ENCODE data around the gene EPHA2. TPM values are rescaled to one million over a fixed set of nuclear protein-coding genes. Genes with fewer than 3 reads are reported as not detected.

Gene EPHA2
- total and polyA plus RNA-seq, 2 donors (not counting 3 experiments of a cell fraction or from before 2014, with no cell fraction given) = 141 to 147 TPM

DNA sequence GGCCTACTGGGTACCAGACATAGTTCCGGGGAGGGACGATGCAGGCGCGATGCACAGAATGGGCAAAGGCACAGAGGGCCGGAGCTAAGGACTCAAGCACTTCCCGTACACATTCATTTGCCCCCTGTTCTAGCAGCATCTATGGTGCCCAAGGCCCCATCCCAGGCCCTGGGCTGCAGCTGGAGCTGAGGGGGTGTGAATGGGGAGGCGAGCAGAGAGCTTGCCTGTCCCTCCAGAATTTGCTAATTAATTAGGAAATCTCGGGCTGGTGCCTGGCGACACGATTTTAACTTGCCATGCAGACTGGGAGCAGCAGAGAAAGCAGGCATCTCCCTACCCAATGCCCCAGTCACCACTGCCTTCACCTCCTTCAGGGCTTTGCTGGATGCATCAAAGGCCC, 35.9 kb downstream of the EPHA2 start:
- no peak overlapping the region for H3K4me2 ChIP-seq (ENCODE audit: insufficient read depth, low read length)
- FAIRE-seq = no peak
- H3K27me3 ChIP-seq (ENCODE audit: control insufficient read depth in 2 of 2, insufficient read depth in 2 of 2, low read length in 2 of 2) = no peaks in the 10 kb centered on the region
- POLR2A ChIA-PET = no interaction called here
- peaks cover 10 to 22% of the 10 kb centered on the region in 2 experiments for H3K36me3 ChIP-seq (ENCODE audit: control insufficient read depth in 2 of 2, extremely low read depth in 1 of 2, insufficient read depth in 2 of 2, low read length in 2 of 2)
- H3K9me3 ChIP-seq (replicated peaks; ENCODE audit: control insufficient read depth, insufficient read depth, low read length) = no peaks in the 10 kb centered on the region
- no peaks in the 10 kb centered on the region for H3K4me1 ChIP-seq (ENCODE audit: control insufficient read depth, extremely low read depth, insufficient read depth, low read length)
- no peak for TF ChIP-seq MYC (IDR thresholded peaks at IDR 0.05; ENCODE audit: low read depth, low read length)
- TF ChIP-seq POLR2AphosphoS5 (IDR thresholded peaks at IDR 0.05; ENCODE audit: insufficient read depth, low read depth, low read length) = no peak
- no peak for DNase-seq (ENCODE audit: low read depth, low spot score)
- BruUV-seq (replicated peaks) = no TSS peak
- H4K20me1 ChIP-seq (replicated peaks; ENCODE audit: control insufficient read depth, extremely low read depth, insufficient read depth, low read length) = no peaks in the 10 kb centered on the region
- H3K9ac ChIP-seq (replicated peaks; ENCODE audit: extremely low read depth, insufficient read depth, low read length) = no peak overlapping the region
- intact Hi-C loops (cut with micrococcal nuclease) (loop anchor here (5.0 kb wide), 1 partner anchor 33 kb away; no protein-coding TSS in a partner anchor), dilution Hi-C loops (cut with MboI; ENCODE audit: extremely low pct_ligation_motif_present, low sequenced_read_pairs) (no loop called here)
- CTCF ChIA-PET = interaction anchor here (1.3 to 5.6 kb wide), 2 partner anchors 9 to 38 kb away, joined by 3 to 67 read pairs; no protein-coding TSS in a partner anchor
- peaks cover 3% of the 10 kb centered on the region for H3K79me2 ChIP-seq (ENCODE audit: control insufficient read depth, insufficient read depth, low read length)
- H3K4me3 ChIP-seq (replicated peaks in 1 of 3; ENCODE audit: insufficient read depth in 1 of 3, low read depth in 1 of 3, low read length in 3 of 3) = no peak overlapping the region
- H3K27ac ChIP-seq (ENCODE audit: insufficient read depth, low read depth, low read length) = no peak overlapping the region
- H2AFZ ChIP-seq (ENCODE audit: low read depth, low read length) = no peak overlapping the region
- no peaks in the 10 kb centered on the region for H3K9me1 ChIP-seq (replicated peaks; ENCODE audit: control insufficient read depth, extremely low read depth, insufficient read depth, low read length)

DNA sequence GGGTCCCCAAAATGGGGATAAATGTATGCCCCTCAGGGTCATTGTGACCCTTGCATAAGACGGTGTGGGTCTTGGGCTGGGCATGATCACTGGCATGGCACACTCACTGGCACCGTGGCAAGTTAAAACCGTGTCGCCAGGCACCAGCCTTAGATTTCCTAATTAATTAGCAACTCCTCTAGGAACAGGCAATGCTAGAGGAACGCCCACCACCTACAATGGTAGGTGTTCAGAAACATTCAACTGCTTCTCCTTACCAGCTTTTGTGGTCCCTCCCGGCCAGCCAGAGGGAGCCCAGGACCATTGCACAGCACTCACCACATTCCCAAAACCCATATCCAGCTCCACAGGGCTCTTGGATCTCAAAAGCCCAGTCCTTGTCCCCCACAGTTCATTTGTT, 36.4 kb downstream of the EPHA2 start:
- H3K36me3 ChIP-seq (ENCODE audit: control insufficient read depth in 2 of 2, extremely low read depth in 1 of 2, insufficient read depth in 2 of 2, low read length in 2 of 2) = peaks cover 6 to 18% of the 10 kb centered on the region in 2 experiments
- BruUV-seq (replicated peaks) = no TSS peak
- dilution Hi-C loops (cut with MboI; ENCODE audit: extremely low pct_ligation_motif_present, low sequenced_read_pairs) (no loop called here), intact Hi-C loops (cut with micrococcal nuclease) (no loop called here)
- H3K27ac ChIP-seq (ENCODE audit: insufficient read depth, low read depth, low read length) = no peak overlapping the region
- no peaks in the 10 kb centered on the region for H4K20me1 ChIP-seq (replicated peaks; ENCODE audit: control insufficient read depth, extremely low read depth, insufficient read depth, low read length)
- ChIA-PET POLR2A (no interaction called here), CTCF (interaction anchor here (1.3 to 5.6 kb wide), 2 partner anchors 9 to 37 kb away, joined by 3 to 67 read pairs; no protein-coding TSS in a partner anchor)
- no peak overlapping the region for H3K4me2 ChIP-seq (ENCODE audit: insufficient read depth, low read length)
- H3K9ac ChIP-seq (replicated peaks; ENCODE audit: extremely low read depth, insufficient read depth, low read length) = no peak overlapping the region
- no peak overlapping the region for H3K4me3 ChIP-seq (replicated peaks in 1 of 3; ENCODE audit: insufficient read depth in 1 of 3, low read depth in 1 of 3, low read length in 3 of 3)
- H3K27me3 ChIP-seq (ENCODE audit: control insufficient read depth in 2 of 2, insufficient read depth in 2 of 2, low read length in 2 of 2) = no peaks in the 10 kb centered on the region
- no peaks in the 10 kb centered on the region for H3K79me2 ChIP-seq (ENCODE audit: control insufficient read depth, insufficient read depth, low read length)
- H3K4me1 ChIP-seq (ENCODE audit: control insufficient read depth, extremely low read depth, insufficient read depth, low read length) = no peaks in the 10 kb centered on the region
- no peaks in the 10 kb centered on the region for H3K9me1 ChIP-seq (replicated peaks; ENCODE audit: control insufficient read depth, extremely low read depth, insufficient read depth, low read length)
- no peaks in the 10 kb centered on the region for H3K9me3 ChIP-seq (replicated peaks; ENCODE audit: control insufficient read depth, insufficient read depth, low read length)
- DNase-seq (ENCODE audit: low read depth, low spot score) (no peak), FAIRE-seq (no peak)
- no peak overlapping the region for H2AFZ ChIP-seq (ENCODE audit: low read depth, low read length)
- no peak for TF ChIP-seq JUN (IDR thresholded peaks at IDR 0.05; ENCODE audit: borderline replicate concordance, insufficient read depth, insufficient read length, low read depth)

Data from endothelial cell of umbilical vein (primary cell).